Sigmoid colon (tissue), 7 donors: ENCODE results near the gene SYT7. TPM values are rescaled to one million over a fixed set of nuclear protein-coding genes. Genes with fewer than 3 reads are reported as not detected.

Experiments
- DNase-seq: peaks from one replicate; pipeline ENCODE4 v3.0.0-alpha.2; 2019
- H3K27ac ChIP-seq, 4 donors: fragments of 200-600 bp; sonication (generic); one replicate each; pipeline ENCODE4 v1.5.1; 2016 to 2019; ENCODE audit warnings: mild to moderate bottlenecking in 1 of 4
- H3K27me3 ChIP-seq, 3 donors: fragments of 200-600 bp; sonication (generic); one replicate each; pipeline ENCODE4 v1.5.1; 2019; ENCODE audit warnings: mild to moderate bottlenecking in 1 of 3
- H3K36me3 ChIP-seq, 4 donors: fragments of 200-600 bp; sonication (generic); one replicate each; pipeline ENCODE4 v1.5.1; 2016 to 2019
- H3K4me1 ChIP-seq, 4 donors: fragments of 200-600 bp; sonication (generic); one replicate each; pipeline ENCODE4 v1.5.1; 2017 to 2019
- H3K4me3 ChIP-seq, 4 donors: fragments of 200-600 bp; sonication (generic); one replicate each; pipeline ENCODE4 v1.5.1; 2017 to 2019; ENCODE audit warnings: mild to moderate bottlenecking in 2 of 4, moderate library complexity in 1 of 4
- H3K9me3 ChIP-seq, 4 donors: fragments of 200-600 bp in 3 of 4; sonication (generic) in 3 of 4; one replicate each; pipeline versions ENCODE4 v1.5.1 to v1.6.1; 2013 to 2019
- CTCF ChIP-seq, 4 experiments: fragments of 450-650 bp in 3 of 4; fragments of 200-600 bp in 1 of 4; IDR thresholded peaks; one replicate each; pipeline ENCODE4 v1.5.1; 2016 to 2019; ENCODE audit warnings: antibody characterized with exemption in 4 of 4, mild to moderate bottlenecking in 3 of 4, moderate library complexity in 2 of 4
- EP300 ChIP-seq, 4 donors: sonication (generic); formaldehyde crosslinking; IDR thresholded peaks; one replicate each; pipeline ENCODE4 v1.6.1; 2017; ENCODE audit warnings: antibody characterized with exemption in 4 of 4
- POLR2A ChIP-seq, 2 donors: fragments of 450-650 bp; IDR thresholded peaks; one replicate each; pipeline ENCODE4 v1.6.1; 2016; ENCODE audit warnings: antibody characterized with exemption in 2 of 2, mild to moderate bottlenecking in 2 of 2, moderate library complexity in 2 of 2
- POLR2AphosphoS5 ChIP-seq, 4 donors: sonication (generic); formaldehyde crosslinking; IDR thresholded peaks; one replicate each; pipeline ENCODE4 v1.6.1; 2017; ENCODE audit warnings: antibody characterized with exemption in 4 of 4
- WGBS, 2 donors: extraction: QIAGEN DNeasy Blood & Tissue Kit; methylation state at CpG; one replicate each; pipeline ENCODE4 v1.1.7; 2013; 5-methylcytosine and 5-hydroxymethylcytosine counted together
- intact Hi-C: fragments of 100-400 bp; cut with DNase I; formaldehyde crosslinking; loops from one replicate; pipeline ENCODE4 v1.15.1; 2023
- polyA plus RNA-seq, 3 donors: library from polyadenylated mRNA; stranded (reverse); fragments of 200-250 nt; gene quantifications; one replicate each; pipeline ENCODE4 v1.2.3, GENCODE V29; 2013
- total RNA-seq, 4 donors: library from RNA; depleted of rRNA; stranded (reverse); fragments of >200 nt; gene quantifications; one replicate each; pipeline ENCODE4 v1.1.0, GENCODE V29; 2016
- donor health status: healthy with polysubstance abuse.
- donor health status: Bipolar disorder and iron deficiency.
- donor health status: healthy.

SYT7 gene
- total RNA-seq (1 to 10 TPM in 3 of 4 donors, under 1 TPM in 1; 0.66 to 3.6 (median 1.6) TPM), polyA plus RNA-seq (1 to 10 TPM; 4.2 to 8.4 (median 6.6) TPM)

GRCh38 chr11:61581030-61581928 lies at the start of gene SYT7:
Gene SYT7, minus strand, starts transcription at chr11:61581076. Its CDS starts 256 bp downstream, at chr11:61580820.
- Histone ChIP-seq H3K4me3 (peak within 1 kb of the TSS; percentile 24 to 57 (median 52)), H3K36me3 (no peaks in the 10 kb centered on the region), H3K27ac (peak within 1 kb of the TSS in 3 of 4 donors; percentile 63 to 77 (median 70)), H3K4me1 (peaks cover 4 to 12% (median 8%) of the 10 kb centered on the region in 4 donors), H3K9me3 (no peaks in the 10 kb centered on the region), H3K27me3 (peaks cover 14 to 34% (median 14%) of the 10 kb centered on the region in 3 donors)
- intact Hi-C loops: loop anchor here (1.0 to 5.0 kb wide), 2 partner anchors 46 to 64 kb away; no protein-coding TSS in a partner anchor
- peak in 1 of 4 experiments; percentile 7 for TF ChIP-seq CTCF (IDR thresholded peaks at IDR 0.05)
- peak in 3 of 4 donors; percentile 53 to 74 (median 58) for TF ChIP-seq POLR2AphosphoS5 (IDR thresholded peaks at IDR 0.05)
- no peak for TF ChIP-seq POLR2A (IDR thresholded peaks at IDR 0.05)
- no peak for TF ChIP-seq EP300 (IDR thresholded peaks at IDR 0.05)
- DNase-seq: peak; percentile 98
- WGBS, 2 donors: 1% methylated on average over 96 of the region's 96 CpGs

GRCh38 chr11:61630089-61630488 lies 49.2 kb upstream of the SYT7 start:
- Histone ChIP-seq H3K36me3 (no peaks in the 10 kb centered on the region), H3K9me3 (no peaks in the 10 kb centered on the region), H3K27ac (no peak overlapping the region), H3K4me3 (no peak overlapping the region), H3K27me3 (no peaks in the 10 kb centered on the region), H3K4me1 (no peaks in the 10 kb centered on the region)
- DNase-seq: no peak
- intact Hi-C loops: loop anchor here (10.0 kb wide), 1 partner anchor 155 kb away; no protein-coding TSS in a partner anchor
- WGBS, 2 donors: 76 to 81% methylated on average over 10 of the region's 10 CpGs
- TF ChIP-seq POLR2A (IDR thresholded peaks at IDR 0.05): no peak
- no peak for TF ChIP-seq POLR2AphosphoS5 (IDR thresholded peaks at IDR 0.05)
- no peak for TF ChIP-seq EP300 (IDR thresholded peaks at IDR 0.05)
- no peak for TF ChIP-seq CTCF (IDR thresholded peaks at IDR 0.05)

- no peaks in the 10 kb centered on the region for H3K27me3 ChIP-seq
- intact Hi-C loops: loop anchor here (5.0 to 10.0 kb wide), 2 partner anchors 47 to 94 kb away; partner anchors contain the start of gene SYT7
- no peak for DNase-seq
- H3K9me3 ChIP-seq: no peaks in the 10 kb centered on the region
- no peaks in the 10 kb centered on the region for H3K36me3 ChIP-seq
- TF ChIP-seq CTCF (IDR thresholded peaks at IDR 0.05) (no peak), POLR2A (IDR thresholded peaks at IDR 0.05) (no peak), EP300 (IDR thresholded peaks at IDR 0.05) (no peak), POLR2AphosphoS5 (IDR thresholded peaks at IDR 0.05) (no peak)
- H3K4me1 ChIP-seq: no peaks in the 10 kb centered on the region
- no peak overlapping the region for H3K4me3 ChIP-seq
- 87% methylated on average over 18 of the region's 18 CpGs for WGBS, 2 donors
- no peak overlapping the region for H3K27ac ChIP-seq
Observed at GRCh38 chr11:61629082-61629833, 48.4 kb upstream of the SYT7 start.

GRCh38 chr11:61628662-61628970 lies 47.7 kb upstream of the SYT7 start:
- Histone ChIP-seq H3K27ac (no peak overlapping the region), H3K36me3 (no peaks in the 10 kb centered on the region), H3K27me3 (no peaks in the 10 kb centered on the region), H3K4me3 (no peak overlapping the region), H3K4me1 (no peaks in the 10 kb centered on the region), H3K9me3 (no peaks in the 10 kb centered on the region)
- WGBS, 2 donors: 68 to 75% methylated on average over 5 of the region's 5 CpGs
- DNase-seq: no peak
- intact Hi-C loops: loop anchor here (5.0 to 10.0 kb wide), 2 partner anchors 46 to 94 kb away; partner anchors contain the start of gene SYT7
- TF ChIP-seq POLR2A (IDR thresholded peaks at IDR 0.05) (no peak), POLR2AphosphoS5 (IDR thresholded peaks at IDR 0.05) (no peak)
